Activated CD8-positive, alpha-beta memory T cell treated with anti-CD3 and anti-CD28 coated beads for 1 hour (primary cell): ENCODE data around the gene UTP11.

Source experiments
- DNase-seq, 2 donors: peaks; one replicate each; pipeline ENCODE4 v3.0.0-alpha.2; 2020; ENCODE audit warnings: low read depth in 1 of 2; ENCODE audit errors: extremely low read depth in 1 of 2

The UTP11 gene

DNA sequence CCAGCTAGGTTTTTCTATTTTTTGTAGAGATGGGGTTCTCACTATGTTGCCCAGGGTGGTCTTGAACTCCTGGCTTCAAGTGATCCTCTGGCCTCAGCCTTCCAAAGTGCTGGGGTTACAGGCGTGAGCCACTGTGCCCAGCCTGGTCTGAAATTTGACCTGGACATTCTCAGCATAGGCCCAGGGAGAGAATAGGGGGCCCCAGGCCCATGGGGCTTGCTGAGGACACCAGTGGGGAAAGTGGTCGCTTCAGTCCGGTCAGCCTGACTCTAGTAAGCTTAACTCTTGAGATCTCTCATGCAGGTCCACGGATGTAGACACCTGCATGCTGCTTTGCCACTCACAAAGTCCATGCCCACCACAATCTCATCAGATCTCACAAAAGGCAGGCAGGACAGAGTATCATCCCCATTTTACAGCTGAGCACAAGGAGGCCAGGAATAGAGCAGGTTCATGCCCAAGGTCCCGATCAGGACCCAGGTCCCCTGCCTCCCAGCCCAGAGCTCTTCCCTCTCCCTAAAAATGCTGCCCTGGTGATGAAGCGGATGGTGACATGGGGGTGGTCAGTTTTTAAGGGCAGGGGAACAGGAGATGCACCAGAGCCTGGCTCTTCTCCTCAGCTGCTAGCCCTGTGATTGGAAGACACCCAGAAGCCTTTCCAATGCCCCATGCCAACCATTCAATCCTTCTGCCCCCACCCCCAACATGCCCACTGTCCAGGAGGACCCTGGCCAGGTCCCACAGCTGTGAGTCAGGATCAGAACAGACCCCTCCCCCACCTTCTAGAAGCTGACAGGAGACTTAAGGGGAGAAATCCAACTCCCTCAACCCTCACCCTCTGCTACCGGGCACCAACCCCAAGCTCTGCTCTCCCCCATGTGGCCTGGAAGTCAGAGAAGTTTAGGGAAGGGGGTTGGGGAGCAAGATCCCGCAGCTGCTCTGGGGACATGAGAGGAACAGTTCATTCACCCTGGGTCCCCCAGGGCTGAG lies 9.0 kb upstream of the UTP11 start:
- no peak for DNase-seq

GRCh38 chr1:38004284-38005108 lies 8.0 kb upstream of the UTP11 start:
- no peak for DNase-seq

GRCh38 chr1:38005195-38006007 lies 7.1 kb upstream of the UTP11 start, which contains the start of gene FHL3:
Gene FHL3 (minus strand): TSS chr1:38005514. CDS start chr1:37999412, 6,102 bp downstream.
- no peak for DNase-seq

GRCh38 chr1:38006008-38006828 lies 6.3 kb upstream of the UTP11 start:
- DNase-seq: no peak

DNA sequence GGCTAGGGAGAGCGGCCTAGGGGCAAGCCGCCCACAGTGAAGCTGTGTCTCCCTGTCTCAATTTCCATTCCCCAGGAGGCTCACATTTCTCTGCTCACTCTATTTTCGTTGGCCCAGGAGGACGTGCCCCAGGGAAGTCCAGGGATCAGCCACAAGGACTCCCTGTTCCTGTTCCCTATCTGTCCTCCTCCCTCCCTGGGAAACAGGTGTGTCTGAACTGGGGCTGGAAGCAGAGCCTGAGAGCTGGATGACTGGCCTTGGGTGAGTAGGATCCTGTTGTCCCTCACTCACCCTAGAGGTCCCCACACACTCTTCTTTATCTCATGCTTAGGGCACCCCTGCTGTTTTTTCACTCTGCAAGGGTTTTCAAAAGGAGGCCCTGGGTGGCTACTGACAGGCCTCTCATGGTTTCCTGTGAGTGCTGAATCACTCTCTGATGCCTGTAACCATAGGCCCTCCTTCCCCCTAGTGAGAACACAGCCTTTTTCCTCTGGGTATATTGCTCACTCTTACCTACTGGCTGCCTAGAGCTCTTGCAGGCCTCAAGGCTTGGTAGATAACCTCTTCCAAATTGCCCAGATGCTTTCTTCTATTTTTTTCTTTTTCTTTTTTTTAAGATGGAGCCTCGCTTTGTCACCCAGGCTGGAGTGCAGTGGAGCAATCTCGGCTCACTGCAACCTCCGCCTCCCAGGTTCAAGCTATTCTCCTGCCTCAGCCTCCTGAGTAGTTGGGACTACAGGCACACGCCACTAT lies 3.3 kb upstream of the UTP11 start:
- peak in 1 of 2 donors; percentile 32 for DNase-seq

GRCh38 chr1:38009841-38010180 lies 2.7 kb upstream of the UTP11 start:
- DNase-seq: no peak

DNA sequence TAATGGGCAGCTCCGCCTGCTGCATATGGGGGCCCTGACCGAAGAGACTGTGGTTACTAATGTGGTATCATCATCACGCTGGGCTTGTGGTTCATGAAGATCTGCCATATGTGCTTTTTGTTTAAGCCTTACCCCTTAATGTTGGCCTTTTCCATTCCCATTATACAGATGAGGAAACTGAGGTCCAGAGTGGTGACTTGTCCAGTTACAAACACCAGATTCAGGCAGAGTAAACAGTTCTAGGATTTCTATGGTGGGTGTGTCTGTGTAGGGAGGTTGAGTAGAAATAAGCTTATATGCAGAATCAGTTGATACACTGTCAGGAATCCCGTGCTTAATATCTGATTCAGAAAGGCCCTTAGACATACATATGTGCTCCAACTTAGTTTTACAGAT lies 691 bp downstream of the UTP11 start:
- no peak for DNase-seq

- no peak for DNase-seq
Observed at GRCh38 chr1:38014171-38014570, 1.6 kb downstream of the UTP11 start.

DNA sequence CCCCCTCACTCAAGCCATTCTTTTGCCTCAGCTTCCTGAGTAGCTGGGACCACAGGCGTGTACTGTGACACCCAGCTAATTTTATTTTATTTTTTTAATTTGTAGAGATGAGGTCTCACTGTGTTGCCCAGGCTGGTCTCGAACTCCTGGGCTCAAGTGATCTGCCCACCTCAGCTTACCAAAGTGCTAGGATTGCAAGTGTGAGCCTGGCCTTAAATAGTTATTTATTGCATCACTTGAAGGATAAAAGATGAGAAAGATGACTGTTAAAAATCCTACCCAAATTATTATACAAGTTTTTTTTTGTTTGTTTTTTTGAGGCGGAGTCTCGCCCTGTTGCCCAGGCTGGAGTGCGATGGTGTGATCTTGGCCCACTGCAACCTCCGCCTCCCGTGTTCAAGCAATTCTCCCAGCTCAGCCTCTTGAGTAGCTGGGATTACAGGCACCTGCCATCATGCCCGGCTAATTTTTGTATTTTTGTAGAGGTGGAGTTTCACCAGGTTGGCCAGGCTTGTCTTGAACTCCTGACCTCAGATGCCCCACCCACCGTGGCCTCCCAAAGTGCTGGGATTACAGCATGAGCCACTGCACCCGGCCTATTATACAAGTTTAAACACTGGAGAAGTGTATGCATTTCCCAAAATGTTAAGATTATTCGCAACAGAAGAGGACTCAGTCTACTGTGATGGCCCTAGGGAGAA lies 2.3 kb downstream of the UTP11 start:
- no peak for DNase-seq

DNA sequence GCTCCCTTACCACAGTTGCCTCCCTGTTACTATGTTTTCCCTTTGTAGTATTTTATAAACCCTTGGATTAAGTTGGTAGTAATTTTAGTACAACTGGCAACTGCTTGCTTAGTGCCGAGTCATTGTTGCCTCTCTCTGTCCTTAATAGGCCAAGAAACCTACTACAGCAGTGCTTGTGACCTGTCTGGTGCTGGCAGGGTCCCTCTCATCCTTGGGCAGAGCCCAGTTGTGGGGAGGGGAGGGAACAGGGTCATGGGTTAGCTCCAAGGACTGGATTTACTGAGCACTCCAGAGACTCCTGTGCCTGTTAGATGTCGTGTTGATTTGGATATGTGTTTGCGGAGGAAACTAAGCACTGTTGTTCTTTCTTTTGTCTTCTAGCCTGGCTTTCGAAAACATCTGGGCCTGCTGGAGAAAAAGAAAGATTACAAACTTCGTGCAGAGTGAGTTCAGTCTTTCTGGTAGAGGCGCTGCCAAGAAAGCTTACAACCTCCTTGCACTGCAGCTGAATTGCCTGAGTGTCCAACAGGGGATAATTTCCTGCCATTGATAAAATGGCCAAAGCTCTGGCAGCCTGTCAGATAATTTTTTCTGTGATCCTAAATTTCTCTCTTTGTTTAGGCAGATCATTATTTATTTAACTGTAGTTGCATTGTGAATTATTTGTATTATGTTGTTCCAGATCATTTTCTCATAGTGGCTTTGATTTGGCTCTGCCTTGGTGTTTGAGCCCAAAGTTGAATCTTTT lies 3.6 kb downstream of the UTP11 start:
- no peak for DNase-seq

DNA sequence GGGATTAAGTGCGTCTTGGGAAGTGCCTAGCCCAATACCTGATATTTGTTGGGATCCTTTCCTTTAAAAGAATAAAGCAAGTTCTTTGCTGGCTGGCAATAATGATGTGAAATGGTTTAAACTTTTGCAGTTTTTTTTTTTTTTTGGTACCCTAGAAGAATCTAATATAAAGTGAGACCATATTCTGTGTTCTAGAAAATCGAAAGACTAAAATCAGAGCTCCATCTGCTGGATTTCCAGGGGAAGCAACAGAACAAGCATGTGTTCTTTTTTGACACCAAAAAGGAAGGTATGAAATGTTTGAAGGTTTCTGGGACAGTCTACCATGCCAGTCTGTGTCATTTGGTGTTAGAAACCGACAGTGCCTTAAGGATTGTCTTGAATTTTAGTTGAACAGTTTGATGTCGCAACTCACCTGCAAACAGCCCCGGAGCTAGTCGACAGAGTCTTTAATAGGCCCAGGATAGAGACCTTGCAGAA lies 6.4 kb downstream of the UTP11 start:
- DNase-seq: no peak

DNA sequence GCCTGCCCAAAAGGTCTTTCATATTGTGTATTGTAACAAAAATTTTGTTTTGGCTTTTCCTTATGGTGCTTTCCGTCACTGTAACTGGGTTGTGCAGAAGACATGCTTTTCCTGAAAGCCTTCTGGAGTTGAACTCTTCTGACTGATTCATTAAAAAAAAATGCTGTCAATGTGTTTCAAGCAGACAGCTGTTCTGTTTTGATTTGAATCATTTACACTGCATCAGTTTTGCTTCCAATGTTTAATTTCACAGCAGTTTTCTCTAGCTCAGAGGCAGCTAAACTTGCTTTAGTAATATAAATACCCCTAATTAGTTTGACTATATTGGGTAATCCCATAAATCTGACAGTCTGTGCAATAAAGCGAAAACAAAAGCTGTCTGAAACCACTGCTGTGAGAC lies 7.9 kb downstream of the UTP11 start:
- no peak for DNase-seq

DNA sequence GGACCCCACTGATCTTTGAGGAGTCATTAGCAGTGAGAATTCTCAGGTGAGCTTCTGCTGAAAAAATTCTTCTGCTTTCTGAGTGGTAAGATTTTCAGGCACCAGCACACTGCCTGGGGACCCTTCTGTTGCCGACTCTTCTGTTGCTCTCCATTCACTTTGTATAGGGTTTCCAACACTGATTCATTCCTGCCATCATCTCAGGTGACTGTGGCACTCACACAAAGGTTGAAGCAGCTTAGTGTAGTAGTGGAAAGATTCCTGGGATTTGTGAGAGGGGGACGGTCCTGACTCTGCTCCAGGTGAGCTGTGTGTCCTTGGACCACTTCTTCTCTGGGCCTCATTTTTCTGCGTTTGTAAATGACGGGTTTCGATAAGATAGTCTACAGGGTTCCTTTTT lies 9.4 kb downstream of the UTP11 start:
- DNase-seq: no peak

GRCh38 chr1:38022810-38023209 lies 10.3 kb downstream of the UTP11 start:
- no peak for DNase-seq

DNA sequence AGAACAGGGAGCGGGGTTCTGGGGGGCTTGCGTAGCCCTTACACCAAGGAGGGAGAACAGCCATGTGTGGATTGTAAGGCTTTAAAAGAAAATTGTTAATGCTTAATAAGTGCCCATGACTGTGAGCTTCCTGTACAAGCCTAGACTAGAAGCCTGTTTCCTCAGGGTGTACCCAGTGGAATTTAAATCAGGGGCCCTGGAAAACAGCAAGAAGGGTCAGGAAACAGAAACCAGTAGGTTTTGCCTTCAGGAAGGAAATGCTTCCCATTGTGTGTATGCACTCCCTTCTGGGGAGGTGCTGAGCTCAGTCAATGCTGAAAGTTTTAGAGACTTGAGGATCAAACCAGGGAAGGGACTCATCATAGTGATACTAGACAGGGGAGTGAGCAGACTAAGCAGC lies 12.7 kb downstream of the UTP11 start:
- DNase-seq: no peak

DNA sequence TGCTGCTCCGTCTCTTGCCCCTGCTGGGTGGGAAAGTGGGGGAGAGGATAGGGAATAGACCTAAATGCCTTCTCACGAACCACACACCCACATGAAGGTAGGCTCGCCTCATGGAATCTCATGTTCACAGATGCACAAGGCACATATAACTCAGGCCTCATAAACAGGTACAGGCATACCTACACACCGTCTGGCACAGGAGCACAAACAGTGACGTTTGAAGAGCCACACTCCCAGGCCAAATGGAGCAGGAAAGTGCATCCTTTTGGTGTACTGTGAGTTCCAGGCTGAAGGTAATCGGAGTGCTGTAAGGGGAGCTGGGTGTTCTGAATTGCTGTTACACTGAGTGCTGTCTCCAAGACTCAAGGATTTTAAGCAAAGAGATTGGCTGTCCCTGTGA lies 13.1 kb downstream of the UTP11 start:
- DNase-seq: no peak

DNA sequence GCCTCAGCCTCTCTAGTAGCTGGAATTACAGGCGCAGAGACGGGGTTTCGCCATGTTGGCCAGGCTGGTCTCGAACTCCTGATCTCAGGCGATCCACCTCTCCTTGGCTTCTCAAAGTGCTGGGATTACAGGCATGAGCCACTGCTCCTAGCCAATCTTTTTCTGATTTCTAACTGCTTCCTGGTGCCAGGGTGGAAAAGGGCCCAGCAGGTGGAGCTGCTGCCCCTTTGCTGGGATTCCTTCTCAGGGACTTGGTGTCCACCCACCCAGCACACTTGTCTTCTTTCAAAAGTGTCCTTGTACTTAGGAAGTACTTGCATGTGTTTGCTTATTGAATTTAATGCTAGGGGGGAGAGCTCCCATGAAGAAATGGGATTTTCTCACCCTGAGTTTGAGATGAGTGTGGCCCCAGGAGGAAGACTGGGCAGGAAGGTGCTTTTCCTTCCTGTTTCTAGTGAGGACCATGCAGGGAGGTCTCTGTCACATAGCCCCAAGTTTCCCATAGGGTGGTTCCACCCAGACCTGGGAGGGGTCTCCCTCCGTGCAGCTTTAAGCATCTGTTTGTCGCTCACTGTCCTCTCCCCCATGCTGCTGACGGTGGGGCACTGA lies 14.2 kb downstream of the UTP11 start:
- DNase-seq: no peak
